IPS DF 4.7 (cell line): ENCODE measurements around the gene DENND5A.
"Not testable (repeated sequence)": the region's sequence is repeated elsewhere in the genome, so short reads cannot be mapped to it uniquely, and the experiment has no call there.

Source experiments
- DNase-seq: peaks from one replicate; pipeline ENCODE4 v3.0.0-alpha.2; 2013; ENCODE audit warnings: low spot score; ENCODE audit errors: extremely low read depth

Gene DENND5A

GRCh38 chr11:9211322-9211721, 53.8 kb downstream of the DENND5A start:
- DNase-seq, result no peak

- no peak for DNase-seq
Measured at GRCh38 chr11:9210922-9211320, 54.2 kb downstream of the DENND5A start.

- DNase-seq, result no peak
Measured at GRCh38 chr11:9210224-9210921, 54.8 kb downstream of the DENND5A start.

GRCh38 chr11:9209604-9210003, 55.5 kb downstream of the DENND5A start:
- DNase-seq, result not testable (repeated sequence)

DNA sequence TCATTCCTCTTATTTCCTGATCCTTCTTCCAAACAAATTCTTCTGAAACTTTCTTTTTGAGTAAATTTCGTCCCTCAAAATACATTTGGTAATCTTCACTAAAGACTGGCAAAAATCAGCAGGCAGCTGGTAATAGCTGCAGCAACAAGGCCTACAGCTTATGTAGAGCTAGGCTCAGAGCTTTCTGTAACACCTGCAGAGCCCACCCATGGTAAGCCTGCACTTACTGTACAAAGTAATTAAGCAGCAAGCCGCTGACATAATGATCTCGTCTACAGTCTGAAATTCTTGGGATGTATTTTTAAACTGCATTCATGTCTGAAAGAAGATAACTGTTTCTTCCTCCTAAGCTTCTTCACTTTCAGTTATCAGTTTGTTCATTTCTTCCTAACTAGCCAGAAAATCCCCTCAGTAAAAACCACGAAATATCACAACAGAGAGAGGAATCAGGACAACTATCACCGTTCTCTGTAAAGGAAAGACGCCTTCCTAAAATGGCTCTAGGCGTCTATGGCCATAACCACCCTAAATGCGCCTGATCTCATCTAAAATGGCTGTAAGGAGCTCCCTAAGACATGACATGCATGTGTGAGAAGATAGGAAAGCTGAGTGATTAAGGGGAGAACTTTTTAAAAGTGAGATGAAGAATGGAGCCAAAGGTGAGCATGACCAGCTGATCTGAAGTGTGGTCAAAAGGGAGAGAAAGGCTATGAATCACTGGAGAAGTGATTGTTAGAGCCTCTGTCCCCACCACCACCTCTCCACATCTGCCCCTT, 56.2 kb downstream of the DENND5A start:
- DNase-seq, result no peak

- DNase-seq, result no peak
Measured at GRCh38 chr11:9207229-9207628, 57.9 kb downstream of the DENND5A start.

DNA sequence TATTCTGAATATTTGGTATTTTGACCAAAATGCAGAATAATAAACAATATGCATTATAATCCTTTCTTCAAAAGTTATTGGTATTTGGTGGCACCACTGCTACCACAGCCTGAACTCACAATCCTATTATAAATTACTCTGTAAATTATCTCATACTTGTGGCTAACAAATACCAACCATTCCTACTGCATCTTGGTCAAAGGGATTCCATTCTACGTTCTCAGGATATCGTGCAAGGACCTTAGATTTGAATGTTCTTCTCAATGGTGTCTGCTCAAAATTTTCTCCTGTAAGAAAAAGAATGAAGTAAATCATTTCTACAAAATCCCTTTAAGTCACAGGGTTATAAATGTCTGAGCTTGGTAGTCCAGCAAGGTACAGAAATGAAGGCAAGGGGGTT, 58.7 kb downstream of the DENND5A start:
- DNase-seq, result no peak

DNA sequence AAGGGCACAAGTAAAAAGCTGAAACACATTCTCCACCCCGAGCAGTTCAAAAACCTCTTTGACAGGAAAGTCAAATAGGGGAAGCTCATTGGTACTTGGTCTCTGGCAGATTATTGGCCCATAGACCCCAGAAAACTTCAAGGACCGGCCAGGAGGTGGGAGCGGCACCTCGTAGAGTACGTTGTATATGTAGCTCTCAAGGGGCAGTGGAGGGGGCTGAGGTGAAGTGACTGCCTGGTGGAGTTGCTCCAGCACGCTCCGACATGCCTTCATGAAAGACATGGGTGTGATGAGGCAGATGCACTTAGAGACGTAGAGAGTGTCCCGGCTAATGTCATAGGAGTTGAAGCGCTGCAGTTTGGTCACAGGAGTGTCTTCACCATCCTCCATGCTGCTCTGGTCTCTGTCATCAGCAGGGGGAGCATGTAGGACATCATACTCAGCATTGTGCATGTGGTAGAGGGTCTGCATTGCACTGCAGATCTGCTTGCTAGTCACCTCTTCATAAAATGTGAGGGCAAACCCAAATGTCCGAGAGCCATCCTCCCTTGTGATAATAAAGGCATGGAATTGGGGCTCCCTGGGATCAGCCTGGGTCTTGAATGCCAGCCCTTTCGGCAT, 61.3 kb downstream of the DENND5A start:
- DNase-seq, result no peak

GRCh38 chr11:9201372-9202162, 63.6 kb downstream of the DENND5A start:
- no peak for DNase-seq

DNA sequence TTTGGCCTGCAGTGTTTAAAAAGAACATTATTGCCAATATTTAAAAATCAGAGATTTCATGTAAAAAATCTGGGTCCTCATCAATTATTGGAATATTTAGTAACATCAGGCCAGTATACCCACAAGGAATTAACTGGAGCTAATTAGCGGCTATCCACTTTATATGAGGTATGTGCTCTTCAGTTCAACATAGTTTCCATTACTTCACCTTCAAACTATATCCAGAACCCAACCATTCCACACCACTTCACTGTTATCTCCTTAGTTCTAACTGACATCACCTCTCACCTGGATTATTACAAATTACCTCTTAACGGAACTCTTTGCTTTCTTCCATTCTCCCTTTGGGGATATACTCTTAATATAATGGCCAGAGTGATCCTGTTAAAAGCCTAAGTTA, 64.7 kb downstream of the DENND5A start:
- DNase-seq, result no peak

DNA sequence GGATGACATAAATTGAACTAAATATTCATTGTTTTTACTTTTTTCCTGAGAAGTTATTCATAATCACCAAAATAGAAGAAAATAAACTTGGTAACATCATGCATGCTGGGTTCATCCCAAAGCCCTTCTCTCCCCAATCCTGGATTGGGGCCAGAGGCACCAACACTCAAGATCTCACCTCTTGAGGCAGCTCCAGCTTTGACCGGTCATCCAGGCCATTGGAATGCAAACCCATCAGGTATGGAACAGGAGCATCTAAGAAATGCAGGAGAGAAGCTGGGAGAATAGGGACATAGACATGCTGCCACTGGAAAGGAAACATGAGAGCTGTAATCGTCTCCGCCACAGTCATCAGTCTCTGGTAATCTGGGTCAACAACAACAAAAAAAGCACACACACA, 71.8 kb downstream of the DENND5A start:
- DNase-seq, result no peak

DNA sequence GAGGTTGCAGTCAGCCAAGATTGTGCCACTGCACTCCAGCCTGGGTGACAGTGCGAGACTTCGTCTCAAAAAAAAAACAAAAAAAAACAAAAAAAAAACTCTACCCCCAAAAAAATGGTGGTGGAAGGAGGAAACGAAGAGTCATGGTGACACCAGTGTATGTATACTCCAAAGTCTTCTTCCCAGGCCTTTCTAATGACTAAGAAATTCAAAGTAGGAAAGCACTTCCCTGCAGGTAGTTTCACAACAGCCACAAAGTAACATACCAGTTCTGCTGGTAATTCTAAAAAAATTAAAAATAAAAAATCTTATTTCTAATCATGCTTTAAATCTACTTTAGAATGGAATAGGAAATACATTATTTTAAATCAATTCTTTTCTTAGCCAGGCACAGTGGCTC, 72.6 kb downstream of the DENND5A start:
- DNase-seq, result no peak

DNA sequence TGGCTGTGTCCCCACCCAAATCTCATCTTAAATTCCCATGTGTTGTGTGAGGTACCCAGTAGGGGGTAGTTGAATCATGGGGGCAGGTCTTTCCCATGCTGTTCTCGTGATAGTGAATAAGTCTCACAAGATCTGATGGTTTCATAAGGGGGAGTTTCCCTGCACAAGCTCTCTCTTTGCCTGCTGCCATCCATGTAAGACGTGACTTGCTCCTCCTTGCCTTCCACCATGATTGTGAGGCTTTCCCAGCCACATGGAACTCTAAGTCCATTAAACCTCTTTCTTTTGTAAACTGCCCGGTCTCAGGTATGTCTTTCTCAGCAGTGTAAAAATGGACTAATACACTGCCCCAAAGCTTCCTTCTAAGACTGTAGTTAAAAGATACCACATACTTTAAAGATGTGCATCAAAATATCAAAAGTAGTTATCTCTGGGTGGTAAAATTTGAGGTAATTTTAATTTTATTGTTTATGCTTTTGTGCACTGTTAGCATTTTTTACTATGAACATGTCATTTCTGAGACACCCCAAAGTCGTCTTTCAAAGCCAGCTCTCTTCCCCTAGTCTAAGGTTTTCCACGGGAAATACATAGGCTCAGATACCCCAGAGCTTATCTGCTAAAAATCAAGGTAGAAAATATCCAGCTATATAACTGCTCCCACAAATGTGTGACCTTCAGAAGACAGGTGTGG, 74.7 kb downstream of the DENND5A start:
- DNase-seq, result not testable (repeated sequence)

GRCh38 chr11:9188860-9189259, 76.3 kb downstream of the DENND5A start:
- DNase-seq, result not testable (repeated sequence)

DNA sequence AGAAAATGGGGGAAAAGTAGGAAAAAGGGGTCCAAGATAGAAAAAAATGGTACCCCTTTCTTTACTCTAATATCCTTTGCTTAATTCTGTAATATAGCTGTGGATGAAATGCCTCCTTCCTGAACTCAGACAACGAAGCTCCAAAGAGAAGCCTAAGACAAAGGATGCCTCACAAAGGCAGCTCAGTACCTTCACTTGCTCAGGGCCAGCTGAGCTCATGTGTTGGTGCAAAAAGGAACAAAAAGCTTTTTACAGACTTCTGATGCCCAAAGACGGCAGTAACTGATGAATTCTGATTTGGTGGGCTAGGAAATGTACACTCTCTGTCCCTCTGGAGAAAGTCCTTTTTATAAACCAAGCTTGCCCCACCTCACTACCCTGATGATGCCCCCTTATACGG, 77.5 kb downstream of the DENND5A start:
- DNase-seq, result no peak

DNA sequence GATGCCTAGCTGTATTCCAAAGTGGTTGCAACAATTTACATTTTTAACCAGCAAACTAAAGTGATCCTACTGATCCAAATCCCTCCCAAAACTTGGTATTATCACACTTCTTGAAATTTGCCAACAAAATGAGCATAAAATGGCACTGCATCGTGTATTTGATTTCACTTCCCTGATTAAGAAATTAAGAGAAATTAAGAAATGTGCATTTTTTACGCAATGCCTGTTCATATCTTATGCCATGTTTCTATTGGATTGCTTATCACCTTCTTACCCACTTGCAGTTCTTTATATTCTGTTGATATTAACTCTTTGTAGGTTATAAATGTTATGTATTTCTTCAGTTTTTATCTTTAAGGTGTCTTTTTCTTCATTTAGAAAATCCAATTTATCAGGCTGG, 80.6 kb downstream of the DENND5A start:
- no peak for DNase-seq

DNA sequence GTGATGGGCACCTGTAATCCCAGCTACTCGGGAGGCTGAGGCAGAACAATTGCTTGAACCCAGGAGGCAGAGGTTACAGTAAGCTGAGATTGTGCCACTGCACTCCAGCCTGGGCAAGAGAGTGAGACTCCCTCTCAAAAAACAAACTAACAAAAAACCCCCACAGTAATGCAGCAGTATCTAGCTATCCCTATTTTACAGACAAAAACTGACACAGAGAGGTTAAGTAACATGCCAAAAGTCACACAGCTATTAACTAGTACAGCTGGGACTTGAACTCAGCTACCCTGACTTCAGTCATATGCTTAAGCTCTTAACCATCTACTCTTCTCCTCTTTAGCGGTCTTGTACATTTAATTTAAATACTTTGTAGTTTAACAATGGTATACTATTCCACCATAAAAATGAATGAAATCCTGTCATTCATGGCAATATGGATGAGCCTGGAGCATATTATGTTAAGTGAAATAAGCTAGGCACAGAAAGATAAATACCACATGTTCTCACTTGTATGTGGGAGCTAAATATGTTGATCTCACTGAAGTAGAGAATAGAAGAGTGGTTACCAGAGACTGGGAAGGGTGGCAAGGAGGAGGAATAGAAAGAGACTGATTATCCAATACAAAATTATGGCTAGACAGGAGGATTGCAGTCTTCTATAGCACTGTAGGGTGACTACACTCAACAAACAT, 82.8 kb downstream of the DENND5A start:
- no peak for DNase-seq

GRCh38 chr11:9180784-9181183, 84.4 kb downstream of the DENND5A start:
- no peak for DNase-seq

DNA sequence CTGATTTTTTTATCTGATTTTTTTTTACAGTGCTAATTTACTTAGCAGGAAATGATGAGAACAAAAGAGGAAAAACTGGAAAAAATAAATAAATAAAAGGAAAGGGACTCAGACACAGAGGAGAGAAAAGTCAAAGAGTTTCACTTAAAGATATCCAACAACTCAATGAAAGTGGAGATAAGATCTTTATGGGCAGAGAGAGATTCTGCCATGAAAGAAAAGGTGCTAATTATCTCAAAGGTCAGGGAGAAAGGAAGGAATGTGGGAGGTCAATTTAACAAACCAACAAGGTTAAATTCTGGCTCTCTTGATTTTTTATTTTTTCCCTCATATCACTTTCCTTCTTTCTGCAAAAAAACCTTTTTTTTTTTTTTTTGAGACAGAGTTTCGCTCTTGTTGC, 86.0 kb downstream of the DENND5A start:
- no peak for DNase-seq

DNA sequence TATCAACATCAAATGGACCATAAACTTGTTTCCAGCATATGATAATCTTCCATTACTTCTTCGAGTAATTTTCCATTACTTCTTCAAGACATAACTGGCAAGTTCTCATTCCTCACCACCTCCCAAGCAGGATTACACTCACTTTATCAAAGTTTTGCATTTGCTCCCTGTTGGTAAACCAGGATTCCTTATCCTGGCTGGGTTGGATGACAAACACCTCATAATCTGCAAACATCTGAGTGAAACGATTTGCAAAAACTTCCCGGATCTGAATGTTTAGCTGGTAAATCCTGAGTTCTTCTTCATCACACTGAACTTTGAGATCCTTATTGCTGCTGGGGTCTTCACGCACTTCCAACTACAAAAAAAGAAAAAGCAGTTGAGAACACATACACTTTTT, 86.4 kb downstream of the DENND5A start:
- no peak for DNase-seq
